Measurements from ENCODE around the gene EIF4G3. TPM values are rescaled to one million over a fixed set of nuclear protein-coding genes. Genes with fewer than 3 reads are reported as not detected.
"Not testable (repeated sequence)": the region's sequence is repeated elsewhere in the genome, so short reads cannot be mapped to it uniquely, and the experiment has no call there.

The EIF4G3 gene
- polyA plus RNA-seq, 5 donors: 46.6 to 70.3 (median 63.5) TPM

- DNase-seq: no peak
These were observed 11.5 kb upstream of the EIF4G3 start for GRCh38 chr1:21188235-21188634.

DNA sequence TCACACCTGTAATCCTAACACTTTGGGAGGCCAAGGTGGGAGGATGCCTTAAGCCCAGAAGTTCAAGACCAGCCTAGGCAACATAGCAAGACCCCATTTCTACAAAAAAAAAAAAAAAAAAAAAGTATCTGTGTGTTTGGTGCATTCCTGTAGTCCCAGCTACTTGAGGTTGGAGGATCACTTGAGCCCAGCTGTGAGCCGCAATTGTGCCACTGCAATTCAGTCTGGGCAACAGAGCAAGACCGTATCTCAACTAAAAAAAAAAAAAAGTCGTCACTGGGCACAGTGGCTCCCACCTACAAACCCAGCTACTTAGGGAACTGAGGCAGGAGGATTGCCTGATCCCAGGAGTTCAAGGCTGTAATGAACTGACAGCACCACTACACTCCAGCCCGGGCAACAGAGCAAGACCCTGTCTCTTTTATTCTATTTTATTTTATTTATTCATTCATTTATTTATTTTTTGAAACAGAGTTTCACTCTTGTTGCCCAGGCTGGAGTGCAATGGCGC, 8.6 kb upstream of the EIF4G3 start:
- DNase-seq: no peak

- no peak for DNase-seq
These were observed 7.6 kb upstream of the EIF4G3 start for GRCh38 chr1:21184276-21184675.

- no peak for DNase-seq
These were observed 5.6 kb upstream of the EIF4G3 start for GRCh38 chr1:21182181-21182731.

- DNase-seq: not testable (repeated sequence)
These were observed 1.6 kb upstream of the EIF4G3 start for GRCh38 chr1:21178271-21178670.

DNA sequence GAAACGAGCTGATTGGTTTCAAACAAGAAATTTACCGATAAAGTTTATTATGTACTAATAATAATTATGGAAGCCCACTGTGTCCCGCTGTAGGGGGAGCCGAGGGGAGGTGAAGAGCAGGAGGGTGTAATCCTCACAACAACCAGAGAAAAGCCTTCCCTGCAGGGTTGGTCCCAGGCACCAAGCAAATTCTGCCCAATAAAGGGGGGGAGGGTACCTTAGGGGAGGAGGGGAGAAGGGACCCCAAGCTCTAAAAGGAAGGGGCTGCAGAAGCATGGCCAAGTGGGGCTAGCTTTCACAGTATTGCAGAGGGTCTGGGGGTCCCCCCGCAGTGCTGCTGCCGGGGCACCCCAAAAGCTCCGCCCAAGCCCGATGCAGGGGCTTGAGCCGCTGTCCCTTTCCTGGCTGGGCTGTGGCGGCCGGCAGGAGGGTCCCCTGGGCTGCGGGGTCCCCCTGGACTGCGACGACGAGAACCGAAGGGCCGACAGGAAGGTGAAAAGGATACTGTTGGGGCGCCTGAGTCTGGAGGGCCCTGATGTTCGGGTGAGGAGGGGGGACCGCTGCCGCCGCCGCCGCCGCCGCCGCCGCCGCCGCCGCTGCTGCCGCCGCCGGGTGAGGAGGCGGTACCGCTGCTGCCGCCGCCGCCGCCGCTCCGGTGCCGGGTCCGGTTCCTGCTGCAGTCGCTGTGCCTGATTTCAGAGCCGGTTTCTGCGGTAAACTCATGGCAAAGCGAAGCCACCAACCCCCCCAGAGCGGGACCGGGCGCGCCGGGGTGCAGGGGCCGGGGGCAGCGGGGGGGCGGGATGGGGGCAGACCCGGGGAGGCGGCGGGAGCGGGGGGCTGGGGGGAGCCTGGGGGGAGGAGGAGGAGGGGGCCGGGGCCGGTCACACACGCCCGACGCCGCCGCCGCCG, 771 bp downstream of the EIF4G3 start:
- DNase-seq: no peak

GRCh38 chr1:21175324-21175669, 1.4 kb downstream of the EIF4G3 start:
- no peak for DNase-seq

DNA sequence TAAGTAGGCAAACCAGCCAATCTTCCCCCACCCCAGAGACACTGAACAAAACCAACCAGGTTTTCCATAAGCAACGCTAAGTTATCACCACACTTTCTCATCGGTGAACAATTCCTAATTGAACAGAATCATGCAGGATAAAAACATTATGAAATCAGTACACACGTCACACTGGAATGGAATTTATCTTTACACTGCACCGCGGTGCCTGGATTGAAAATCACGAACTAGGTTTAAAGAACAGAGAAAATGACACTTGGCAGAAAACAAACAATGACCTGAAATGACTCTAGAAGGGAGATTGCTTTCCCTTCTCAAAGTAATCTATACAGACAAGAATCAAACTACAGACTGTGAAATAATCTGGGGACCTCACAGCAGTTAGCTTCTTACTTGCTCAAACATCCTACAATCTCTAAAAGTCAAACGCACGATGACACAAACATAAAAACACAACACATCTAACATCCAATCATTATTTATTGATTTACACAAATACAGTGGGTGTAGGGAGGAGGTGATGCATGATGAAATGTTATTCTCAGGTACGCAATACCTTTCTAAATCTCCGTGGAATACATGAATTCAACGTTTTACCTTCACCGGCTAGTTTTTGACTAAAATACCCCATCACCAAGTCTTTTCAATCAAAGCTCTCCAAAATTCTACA, 1.9 kb downstream of the EIF4G3 start:
- no peak for DNase-seq

DNA sequence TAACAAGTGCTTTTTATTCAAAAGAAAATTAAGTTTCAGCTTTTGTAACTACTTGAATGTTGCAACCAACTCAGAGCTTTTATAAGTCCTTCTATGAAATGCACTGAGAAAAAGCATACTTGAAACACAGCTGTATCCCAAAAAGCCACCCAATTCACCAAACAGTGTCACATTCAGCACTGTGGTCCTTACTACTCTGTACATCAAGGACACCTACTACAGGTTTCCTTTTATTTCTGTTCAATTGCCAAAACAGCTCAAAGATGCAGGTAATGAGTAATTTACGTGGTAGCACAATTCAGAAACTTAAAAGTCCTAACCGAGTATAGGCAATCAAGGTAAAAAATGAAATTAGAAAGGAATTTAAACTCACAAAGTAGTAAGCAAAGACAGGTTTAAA, 2.5 kb downstream of the EIF4G3 start:
- no peak for DNase-seq

DNA sequence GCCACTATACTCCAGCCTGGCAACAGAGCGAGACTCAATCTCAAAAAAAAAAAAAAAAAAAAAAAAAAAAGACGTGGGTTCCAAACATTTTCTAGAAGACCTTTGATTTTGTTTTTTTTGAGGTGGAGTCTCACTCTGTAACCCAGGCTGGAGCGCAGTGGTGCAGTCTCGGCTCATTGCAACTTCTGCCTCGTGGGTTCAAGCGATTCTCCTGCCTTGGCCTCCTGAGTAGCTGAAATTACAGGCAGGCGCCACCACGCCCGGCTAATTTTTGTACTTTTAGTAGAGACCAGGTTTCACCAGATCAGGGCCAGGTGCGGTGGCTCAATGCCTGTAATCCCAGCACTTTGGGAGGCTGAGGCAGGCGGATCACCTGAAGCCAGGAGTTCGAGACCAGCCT, 3.6 kb downstream of the EIF4G3 start:
- not testable (repeated sequence) for DNase-seq

GRCh38 chr1:21170837-21171236, 5.9 kb downstream of the EIF4G3 start:
- not testable (repeated sequence) for DNase-seq

DNA sequence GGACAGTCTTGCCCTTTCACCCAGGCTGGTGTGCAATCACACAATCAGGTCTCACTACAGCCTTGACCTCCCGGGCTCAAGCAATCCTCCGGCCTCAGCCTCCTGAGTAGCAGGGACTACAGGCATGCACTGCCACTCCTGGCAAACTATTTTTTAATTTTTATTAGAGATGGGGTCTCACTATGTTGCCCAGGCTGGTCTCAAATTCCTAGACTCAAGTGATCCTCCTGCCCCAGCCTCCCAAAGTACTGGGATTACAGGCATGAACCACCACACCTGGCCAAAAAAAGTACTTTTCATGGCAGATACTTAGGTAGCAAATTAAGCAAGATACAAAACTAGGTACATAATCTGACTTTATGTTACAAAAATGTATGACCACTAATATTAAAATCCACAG, 8.3 kb downstream of the EIF4G3 start:
- DNase-seq: no peak

GRCh38 chr1:21165646-21166045, 11.1 kb downstream of the EIF4G3 start:
- no peak for DNase-seq

DNA sequence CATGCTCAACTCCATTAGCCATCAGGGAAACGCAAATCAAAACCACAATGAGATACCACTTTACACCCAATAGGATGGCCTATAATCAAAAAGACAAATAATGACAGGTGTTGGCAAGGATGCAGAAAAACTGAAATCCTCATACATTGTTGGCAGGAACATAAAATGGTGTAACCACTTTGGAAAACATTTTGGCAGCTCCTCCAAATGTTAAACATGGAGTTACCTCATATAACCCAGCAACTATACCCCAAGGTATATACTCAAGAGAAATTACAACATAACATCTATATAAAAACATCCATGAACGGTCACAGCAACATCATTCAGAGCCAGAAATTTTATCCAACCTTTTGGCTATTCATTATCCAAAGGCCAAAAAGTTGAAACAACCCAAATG, 11.6 kb downstream of the EIF4G3 start:
- peak in 1 of 2 donors; percentile 46 for DNase-seq

DNA sequence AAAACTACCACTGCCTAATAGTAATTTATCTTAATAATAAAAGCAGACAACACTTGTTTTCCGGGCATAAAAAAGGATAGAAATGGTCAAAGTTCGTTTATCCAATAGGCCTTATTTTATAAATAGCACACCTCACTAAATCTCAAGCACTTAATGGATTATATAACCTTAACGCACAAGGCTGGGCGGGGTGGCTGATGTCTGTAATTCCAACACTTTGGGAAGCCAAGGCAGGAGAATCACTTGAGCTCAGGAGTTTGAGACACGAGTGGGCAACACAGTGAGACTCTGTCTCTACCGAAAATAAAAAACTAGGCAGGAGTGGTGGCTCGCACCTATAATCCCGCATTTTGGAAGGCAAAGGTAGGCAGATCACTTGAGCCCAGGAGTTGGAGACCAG, 12.4 kb downstream of the EIF4G3 start:
- no peak for DNase-seq

GRCh38 chr1:21162740-21163464, 13.8 kb downstream of the EIF4G3 start:
- no peak for DNase-seq

- DNase-seq: no peak
These were observed 14.9 kb downstream of the EIF4G3 start for GRCh38 chr1:21161842-21162241.

- no peak for DNase-seq
These were observed 16.4 kb downstream of the EIF4G3 start for GRCh38 chr1:21160263-21160796.

DNA sequence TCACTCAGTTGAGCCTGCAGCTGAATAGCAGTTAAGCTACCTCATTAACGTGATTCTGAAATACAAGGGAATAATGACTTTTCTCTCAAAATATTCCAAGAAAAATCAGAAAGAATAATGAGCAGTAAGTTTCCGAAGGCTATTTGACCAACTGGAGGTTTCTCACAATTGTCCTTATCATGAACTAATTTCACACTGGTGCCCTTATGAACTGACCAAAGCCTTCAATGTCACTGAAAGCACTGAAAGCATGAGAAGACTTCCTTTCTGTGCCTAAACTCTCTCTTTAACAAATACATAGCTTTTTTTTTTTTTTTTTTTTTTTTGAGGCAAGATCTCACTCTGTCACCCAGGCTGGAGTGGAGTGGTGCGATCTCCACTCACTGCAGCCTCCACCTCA, 18.8 kb downstream of the EIF4G3 start:
- DNase-seq: no peak

GRCh38 chr1:21157054-21157453, 19.6 kb downstream of the EIF4G3 start:
- DNase-seq: no peak

- no peak for DNase-seq
These were observed 20.7 kb downstream of the EIF4G3 start for GRCh38 chr1:21156019-21156418.

DNA sequence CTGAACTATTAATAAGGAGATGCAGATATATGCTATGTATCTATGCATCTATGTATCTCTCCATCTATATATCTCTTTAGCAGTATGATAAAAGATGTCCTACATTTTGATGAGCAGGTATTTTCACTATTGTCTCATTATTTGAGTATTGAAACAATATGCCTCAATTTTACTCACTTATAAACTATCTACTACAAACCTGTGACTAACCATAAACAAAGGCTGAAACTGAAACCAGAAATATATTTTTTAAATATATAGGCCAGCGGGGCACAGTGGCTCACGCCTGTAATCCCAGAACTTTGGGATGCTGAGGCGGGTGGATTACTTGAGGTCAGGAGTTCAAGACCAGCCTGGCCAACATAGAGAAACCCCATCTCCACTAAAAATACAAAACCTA, 22.0 kb downstream of the EIF4G3 start:
- no peak for DNase-seq
